HL-60 (cell line): ENCODE measurements around the gene MCM5.

ENCODE experiments used
- DNase-seq, 2 experiments: peaks; one replicate each; pipeline ENCODE4 v3.0.0-alpha.2; 2010 to 2020; ENCODE audit warnings: low read depth in 1 of 2, low spot score in 1 of 2
- H3K27ac ChIP-seq: fragments of 250-450 bp; sonication (Bioruptor Pico); replicated peaks from 2 replicates; pipeline ENCODE4 v1.5.1; 2020; ENCODE audit warnings: mild to moderate bottlenecking, moderate library complexity
- H3K27me3 ChIP-seq: fragments of 250-450 bp; sonication (Bioruptor Pico); 2 replicates; pipeline ENCODE4 v1.5.1; 2021; ENCODE audit warnings: mild to moderate bottlenecking, moderate library complexity; ENCODE audit not compliant: insufficient read depth, poor library complexity, severe bottlenecking
- H3K4me3 ChIP-seq: replicated peaks from 2 replicates; pipeline ENCODE4 v1.5.1; 2011; ENCODE audit warnings: mild to moderate bottlenecking, control low read depth, low read length; ENCODE audit not compliant: insufficient read depth
- CTCF ChIP-seq: IDR thresholded peaks from one replicate; pipeline ENCODE4 v1.5.1; 2011; ENCODE audit warnings: low read length, control low read depth, inconsistent platforms; ENCODE audit not compliant: insufficient read depth
- GABPA ChIP-seq: IDR thresholded peaks from 2 replicates; pipeline ENCODE4 v1.6.1; 2012; ENCODE audit warnings: low read depth
- POLR2AphosphoS5 ChIP-seq: IDR thresholded peaks from 2 replicates; pipeline ENCODE4 v1.6.1; 2012; ENCODE audit warnings: low read depth
- REST ChIP-seq: IDR thresholded peaks from 2 replicates; pipeline ENCODE4 v1.6.1; 2012; ENCODE audit warnings: low read depth; ENCODE audit not compliant: insufficient replicate concordance
- SPI1 ChIP-seq: IDR thresholded peaks from 2 replicates; pipeline ENCODE4 v1.6.1; 2012; ENCODE audit warnings: low read depth, mild to moderate bottlenecking, borderline replicate concordance

MCM5 gene

GRCh38 chr22:35384975-35385588, 14.9 kb upstream of the MCM5 start:
- no peaks in the 10 kb centered on the region for H3K27me3 ChIP-seq
- TF ChIP-seq CTCF (no peak), SPI1 (no peak), REST (no peak), GABPA (no peak), POLR2AphosphoS5 (no peak)
- H3K4me3 ChIP-seq = no peak overlapping the region
- no peak overlapping the region for H3K27ac ChIP-seq
- DNase-seq = no peak

GRCh38 chr22:35386670-35387288, 13.2 kb upstream of the MCM5 start:
- DNase-seq = no peak
- no peak overlapping the region for H3K27ac ChIP-seq
- H3K27me3 ChIP-seq = no peaks in the 10 kb centered on the region
- no peak overlapping the region for H3K4me3 ChIP-seq
- TF ChIP-seq CTCF (no peak), REST (no peak), SPI1 (no peak), POLR2AphosphoS5 (no peak), GABPA (no peak)

GRCh38 chr22:35390933-35391332, 9.0 kb upstream of the MCM5 start:
- H3K27ac ChIP-seq = no peak overlapping the region
- no peak overlapping the region for H3K4me3 ChIP-seq
- DNase-seq = no peak
- no peaks in the 10 kb centered on the region for H3K27me3 ChIP-seq
- TF ChIP-seq POLR2AphosphoS5 (no peak), SPI1 (no peak)

- no peak for TF ChIP-seq SPI1
- no peak for TF ChIP-seq REST
- no peak for TF ChIP-seq POLR2AphosphoS5
- TF ChIP-seq GABPA = no peak
- no peak for TF ChIP-seq CTCF
- H3K4me3 ChIP-seq = no peak overlapping the region
- no peak for DNase-seq
- H3K27ac ChIP-seq = no peak overlapping the region
- H3K27me3 ChIP-seq = no peaks in the 10 kb centered on the region
Observed at GRCh38 chr22:35392357-35392756, 7.6 kb upstream of the MCM5 start.
